GM10266 (cell line): ENCODE data around the gene SRPK2.
A peak's percentile ranks its signal among the peaks of the same experiment; 100 is the strongest.
"Not testable (repeated sequence)": the region's sequence is repeated elsewhere in the genome, so short reads cannot be mapped to it uniquely, and the experiment has no call there.

Experiments
- DNase-seq: peaks from one replicate; pipeline ENCODE4 v3.0.0; 2012; ENCODE audit errors: extremely low spot score
- CTCF ChIP-seq: IDR thresholded peaks from 2 replicates; pipeline ENCODE4 v1.5.1; 2012; ENCODE audit warnings: mild to moderate bottlenecking, low read depth; ENCODE audit not compliant: control insufficient read depth, insufficient read depth; ENCODE audit errors: missing control alignments

The SRPK2 gene

GRCh38 chr7:105234886-105235285 lies 153.8 kb downstream of the SRPK2 start:
- TF ChIP-seq CTCF: no peak
- no peak for DNase-seq

DNA sequence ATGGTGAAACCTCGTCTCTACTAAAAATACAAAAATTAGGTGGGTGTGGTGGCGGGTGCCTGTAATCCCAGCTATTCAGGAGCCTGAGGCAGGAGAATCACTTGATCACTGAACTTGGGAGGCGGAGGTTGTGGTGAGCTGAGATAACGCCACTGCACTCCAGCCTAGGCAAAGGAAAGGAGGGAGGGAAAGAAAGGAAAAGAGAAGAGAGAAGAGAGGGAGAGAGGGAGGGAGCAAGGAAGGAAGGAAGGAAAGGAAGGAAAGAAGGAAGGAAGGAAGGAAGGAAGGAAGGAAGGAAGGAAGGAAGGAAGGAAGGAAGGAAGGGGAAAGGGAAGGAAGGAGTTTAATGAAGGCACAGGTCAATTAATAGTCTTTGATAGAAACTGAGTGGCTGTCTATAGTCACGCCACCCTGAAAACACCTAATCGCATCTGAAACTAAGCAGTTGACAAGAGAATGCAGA lies 155.9 kb downstream of the SRPK2 start:
- DNase-seq: not testable (repeated sequence)

GRCh38 chr7:105230486-105230885 lies 158.2 kb downstream of the SRPK2 start:
- DNase-seq: no peak

GRCh38 chr7:105229641-105230040 lies 159.1 kb downstream of the SRPK2 start:
- no peak for DNase-seq
- TF ChIP-seq CTCF: no peak

More at GRCh38 chr7:105230486-105230885, 158.2 kb downstream of the SRPK2 start:
- no peak for TF ChIP-seq CTCF

DNA sequence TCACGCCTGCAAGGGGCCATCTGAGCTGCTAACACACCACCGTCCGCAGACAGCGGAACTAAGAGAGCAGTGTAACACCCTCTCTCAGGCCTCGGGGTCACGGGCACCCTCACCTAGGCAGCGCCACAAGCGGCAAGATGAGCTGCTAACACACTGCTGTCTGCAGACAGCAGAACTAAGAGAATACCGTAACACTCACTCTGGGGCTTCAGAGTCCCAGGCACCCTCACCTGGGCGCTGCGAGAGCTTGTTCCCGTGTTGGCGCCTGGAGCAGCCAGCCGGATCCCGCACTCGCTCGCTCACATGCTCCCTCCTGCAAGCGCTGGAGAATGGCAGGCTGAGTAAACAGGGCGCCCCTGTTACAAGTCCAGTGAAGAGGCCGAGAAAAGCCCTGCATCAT lies 160.2 kb downstream of the SRPK2 start:
- no peak for TF ChIP-seq CTCF

DNA sequence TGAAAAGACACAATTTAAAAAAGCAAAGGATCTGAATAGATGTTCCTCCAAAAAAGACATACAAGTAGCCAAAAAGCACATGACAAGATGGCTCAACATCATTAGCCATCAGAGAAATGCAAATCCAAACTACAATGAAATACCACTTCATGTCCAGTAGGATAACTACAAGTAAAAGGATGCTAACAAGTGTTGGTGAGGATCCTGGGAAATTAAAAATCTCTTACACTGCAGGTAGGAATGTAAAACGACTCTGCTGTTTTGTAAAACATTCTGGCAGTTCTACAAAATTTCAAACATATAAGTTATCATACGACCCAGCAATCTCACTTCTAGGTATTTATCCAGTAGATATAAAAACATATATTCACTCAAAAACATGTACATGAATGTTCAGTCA lies 161.3 kb downstream of the SRPK2 start:
- no peak for DNase-seq
- no peak for TF ChIP-seq CTCF

More for the DNA sequence above, 160.2 kb downstream of the SRPK2 start:
- no peak for DNase-seq

- no peak for TF ChIP-seq CTCF
- peak; percentile 40 for DNase-seq
Observed at GRCh38 chr7:105224884-105225651, 163.7 kb downstream of the SRPK2 start.
